ENCODE measurements around the gene CSTF1.
"Not testable (repeated sequence)": the region's sequence is repeated elsewhere in the genome, so short reads cannot be mapped to it uniquely, and the experiment has no call there.

Gene CSTF1

GRCh38 chr20:56409521-56409920 lies 17.1 kb downstream of the CSTF1 start:
- Histone ChIP-seq H3K36me3 (ENCODE audit: control insufficient read depth, insufficient read depth, low read length) (peaks cover 34% of the 10 kb centered on the region), H3K4me3 (ENCODE audit: low read depth, low read length) (no peak overlapping the region), H3K9me3 (ENCODE audit: control insufficient read depth, insufficient read depth, low read depth, low read length) (no peaks in the 10 kb centered on the region), H3K9ac (ENCODE audit: low read length) (no peak overlapping the region), H3K27ac (ENCODE audit: low read depth, low read length) (no peak overlapping the region), H3K4me1 (ENCODE audit: control insufficient read depth, insufficient read depth, low read length) (no peaks in the 10 kb centered on the region), H3K27me3 (ENCODE audit: control insufficient read depth, insufficient read depth, low read length) (no peaks in the 10 kb centered on the region)

DNA sequence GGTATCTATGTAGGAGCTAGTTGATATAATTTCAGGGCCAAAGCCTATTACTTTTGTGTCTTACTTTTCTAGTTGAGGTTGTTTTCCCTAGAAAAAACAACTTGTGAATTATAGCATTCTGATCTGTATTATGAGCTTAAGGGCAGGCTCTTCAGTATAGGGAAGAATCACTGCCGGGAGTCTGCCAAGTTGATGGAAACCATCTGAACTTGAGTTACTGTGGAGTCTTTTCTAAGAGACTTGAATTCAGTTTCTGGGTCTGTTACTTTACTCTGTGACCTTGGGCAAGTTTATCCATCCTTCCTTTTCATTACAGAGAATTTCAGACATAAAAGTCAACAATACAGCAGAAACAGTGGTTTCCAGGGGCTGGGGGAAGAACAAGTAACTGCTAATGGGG lies 17.5 kb downstream of the CSTF1 start:
- H3K4me3 ChIP-seq (ENCODE audit: low read depth, low read length) = no peak overlapping the region
- no peaks in the 10 kb centered on the region for H3K9me3 ChIP-seq (ENCODE audit: control insufficient read depth, insufficient read depth, low read depth, low read length)
- H3K9ac ChIP-seq (ENCODE audit: low read length) = no peak overlapping the region
- H3K4me1 ChIP-seq (ENCODE audit: control insufficient read depth, insufficient read depth, low read length) = no peaks in the 10 kb centered on the region
- peaks cover 31% of the 10 kb centered on the region for H3K36me3 ChIP-seq (ENCODE audit: control insufficient read depth, insufficient read depth, low read length)
- no peaks in the 10 kb centered on the region for H3K27me3 ChIP-seq (ENCODE audit: control insufficient read depth, insufficient read depth, low read length)
- H3K27ac ChIP-seq (ENCODE audit: low read depth, low read length) = no peak overlapping the region

GRCh38 chr20:56411287-56411686 lies 18.8 kb downstream of the CSTF1 start:
- H3K4me3 ChIP-seq (ENCODE audit: low read depth, low read length); H3K4me1 ChIP-seq (ENCODE audit: control insufficient read depth, insufficient read depth, low read length); H3K9me3 ChIP-seq (ENCODE audit: control insufficient read depth, insufficient read depth, low read depth, low read length); H3K27me3 ChIP-seq (ENCODE audit: control insufficient read depth, insufficient read depth, low read length); H3K27ac ChIP-seq (ENCODE audit: low read depth, low read length); H3K9ac ChIP-seq (ENCODE audit: low read length): not testable (repeated sequence)
- peaks cover 17% of the 10 kb centered on the region for H3K36me3 ChIP-seq (ENCODE audit: control insufficient read depth, insufficient read depth, low read length)

DNA sequence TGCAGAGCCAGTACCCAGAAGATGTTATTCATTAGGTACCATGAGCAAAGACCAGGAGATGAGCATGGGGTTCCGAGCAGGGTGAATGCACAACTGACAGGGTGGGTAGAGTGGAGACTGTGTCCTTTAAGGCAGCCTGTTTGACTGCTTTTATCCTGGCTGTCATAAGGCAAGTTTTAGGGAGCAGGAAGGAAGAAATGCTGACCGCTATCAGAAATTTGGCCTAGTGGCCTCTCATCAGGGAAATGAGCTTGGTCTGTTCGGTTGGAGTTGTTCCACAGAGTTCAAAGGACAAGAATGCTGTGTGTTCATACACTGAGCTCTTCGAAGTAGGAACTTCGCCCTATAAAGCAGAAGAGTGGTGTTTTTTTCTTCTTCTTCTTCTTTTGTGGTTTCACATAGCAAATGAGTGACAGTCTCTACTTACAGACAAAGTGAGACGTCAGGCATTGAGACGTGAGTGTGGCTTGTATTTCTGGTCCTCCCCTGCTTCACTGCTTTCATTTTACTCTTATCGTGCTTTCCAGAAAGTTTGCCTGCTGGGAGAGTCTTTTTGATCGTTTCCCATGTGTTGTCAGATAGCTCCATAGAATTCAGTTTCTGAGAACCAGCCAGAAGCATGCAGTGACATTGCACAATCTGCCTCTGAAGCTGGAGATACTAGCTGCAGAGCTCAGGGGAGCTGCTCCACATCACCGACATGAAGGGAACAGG lies 19.5 kb downstream of the CSTF1 start, which contains the start of gene CASS4:
Gene CASS4 (plus strand): TSS at position 502 of the 714 bp plus-strand sequence. CDS start 199 bp downstream, at position 701.
- Histone ChIP-seq H3K4me3 (ENCODE audit: low read depth, low read length) (no peak within 1 kb of the TSS), H3K27me3 (ENCODE audit: control insufficient read depth, insufficient read depth, low read length) (no peaks in the 10 kb centered on the region), H3K27ac (ENCODE audit: low read depth, low read length) (no peak within 1 kb of the TSS), H3K9ac (ENCODE audit: low read length) (no peak within 1 kb of the TSS), H3K36me3 (ENCODE audit: control insufficient read depth, insufficient read depth, low read length) (peaks cover 11% of the 10 kb centered on the region), H3K9me3 (ENCODE audit: control insufficient read depth, insufficient read depth, low read depth, low read length) (no peaks in the 10 kb centered on the region), H3K4me1 (ENCODE audit: control insufficient read depth, insufficient read depth, low read length) (no peaks in the 10 kb centered on the region)

GRCh38 chr20:56412473-56412790 lies 20.0 kb downstream of the CSTF1 start:
- Histone ChIP-seq H3K27me3 (ENCODE audit: control insufficient read depth, insufficient read depth, low read length) (no peaks in the 10 kb centered on the region), H3K9ac (ENCODE audit: low read length) (no peak overlapping the region), H3K9me3 (ENCODE audit: control insufficient read depth, insufficient read depth, low read depth, low read length) (no peaks in the 10 kb centered on the region), H3K27ac (ENCODE audit: low read depth, low read length) (no peak overlapping the region), H3K4me1 (ENCODE audit: control insufficient read depth, insufficient read depth, low read length) (no peaks in the 10 kb centered on the region), H3K4me3 (ENCODE audit: low read depth, low read length) (no peak overlapping the region), H3K36me3 (ENCODE audit: control insufficient read depth, insufficient read depth, low read length) (peaks cover 6% of the 10 kb centered on the region)

GRCh38 chr20:56412949-56413348 lies 20.5 kb downstream of the CSTF1 start:
- H3K27ac ChIP-seq (ENCODE audit: low read depth, low read length) = no peak overlapping the region
- H3K9me3 ChIP-seq (ENCODE audit: control insufficient read depth, insufficient read depth, low read depth, low read length) = no peaks in the 10 kb centered on the region
- H3K27me3 ChIP-seq (ENCODE audit: control insufficient read depth, insufficient read depth, low read length) = no peaks in the 10 kb centered on the region
- no peak overlapping the region for H3K4me3 ChIP-seq (ENCODE audit: low read depth, low read length)
- H3K9ac ChIP-seq (ENCODE audit: low read length) = no peak overlapping the region
- no peaks in the 10 kb centered on the region for H3K4me1 ChIP-seq (ENCODE audit: control insufficient read depth, insufficient read depth, low read length)
- peaks cover under 1% of the 10 kb centered on the region for H3K36me3 ChIP-seq (ENCODE audit: control insufficient read depth, insufficient read depth, low read length)

DNA sequence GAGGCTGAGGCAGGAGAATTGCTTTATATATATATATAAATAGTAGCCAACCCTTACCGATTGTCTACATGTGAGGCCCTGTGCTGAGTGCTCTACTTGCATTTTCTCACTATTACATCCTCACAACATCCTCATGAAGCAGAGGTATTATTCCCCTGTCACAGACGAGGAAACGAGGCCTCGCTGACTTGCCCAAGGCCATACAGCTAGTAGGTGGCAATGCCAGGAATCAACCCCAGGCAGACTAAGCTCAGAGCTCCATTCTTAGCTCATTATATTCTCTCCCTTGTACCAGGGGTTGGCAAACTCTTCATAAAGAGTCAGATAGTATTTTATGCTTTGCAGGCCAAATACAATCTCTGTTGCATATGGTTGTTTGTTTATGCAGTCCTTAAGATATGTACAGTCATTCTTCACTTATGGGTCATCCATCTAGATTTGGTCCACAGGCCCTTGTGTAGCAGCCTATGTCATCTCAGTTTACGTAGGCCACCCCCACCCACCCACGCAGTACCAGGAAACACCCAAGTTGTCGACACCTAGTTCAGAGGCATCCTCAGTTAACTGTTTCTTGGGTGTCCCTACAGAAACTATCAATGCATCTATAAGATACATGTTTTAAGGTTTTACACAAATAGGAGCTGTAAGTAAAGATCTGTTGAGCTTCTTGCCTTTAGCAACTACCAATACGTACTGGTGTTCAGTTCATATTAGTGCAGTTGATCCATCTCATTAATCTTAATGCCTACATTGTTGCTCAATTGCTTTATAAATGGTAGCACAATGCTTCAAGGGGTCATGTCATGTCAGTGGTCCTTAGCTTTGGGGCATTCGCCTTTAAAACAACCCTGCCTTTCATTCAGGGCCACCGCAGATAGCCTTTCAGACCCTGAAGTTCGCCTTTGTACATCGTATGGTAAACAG lies 22.7 kb downstream of the CSTF1 start:
- Histone ChIP-seq H3K9me3 (ENCODE audit: control insufficient read depth, insufficient read depth, low read depth, low read length) (no peaks in the 10 kb centered on the region), H3K4me1 (ENCODE audit: control insufficient read depth, insufficient read depth, low read length) (no peaks in the 10 kb centered on the region), H3K27me3 (ENCODE audit: control insufficient read depth, insufficient read depth, low read length) (no peaks in the 10 kb centered on the region), H3K27ac (ENCODE audit: low read depth, low read length) (no peak overlapping the region), H3K9ac (ENCODE audit: low read length) (no peak overlapping the region), H3K36me3 (ENCODE audit: control insufficient read depth, insufficient read depth, low read length) (no peaks in the 10 kb centered on the region), H3K4me3 (ENCODE audit: low read depth, low read length) (no peak overlapping the region)

DNA sequence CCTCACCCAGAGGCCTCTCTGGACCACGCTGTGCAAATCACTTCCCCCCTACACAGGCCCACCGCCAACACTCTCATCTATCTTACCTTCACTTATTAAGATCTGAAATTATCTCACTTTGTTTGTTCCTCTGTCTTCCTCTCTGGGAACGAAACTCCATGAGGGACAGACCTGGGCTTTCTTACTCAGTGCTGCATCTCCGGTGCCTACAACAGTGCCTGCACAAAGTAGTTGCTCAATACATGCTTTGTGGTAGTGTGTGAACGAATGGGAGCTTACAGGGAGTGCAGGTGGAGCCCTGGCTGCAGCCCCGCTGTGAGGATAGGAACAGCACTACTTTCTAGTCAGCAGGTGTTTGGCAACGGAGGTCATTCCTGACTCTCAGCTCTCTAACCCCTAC lies 25.0 kb downstream of the CSTF1 start:
- Histone ChIP-seq H3K9ac (ENCODE audit: low read length) (no peak overlapping the region), H3K27ac (ENCODE audit: low read depth, low read length) (no peak overlapping the region), H3K27me3 (ENCODE audit: control insufficient read depth, insufficient read depth, low read length) (peaks cover 5% of the 10 kb centered on the region; the same call in 1 of the 2 replicates), H3K36me3 (ENCODE audit: control insufficient read depth, insufficient read depth, low read length) (no peaks in the 10 kb centered on the region), H3K9me3 (ENCODE audit: control insufficient read depth, insufficient read depth, low read depth, low read length) (no peaks in the 10 kb centered on the region), H3K4me1 (ENCODE audit: control insufficient read depth, insufficient read depth, low read length) (peaks cover 2% of the 10 kb centered on the region; the same call in 1 of the 2 replicates), H3K4me3 (ENCODE audit: low read depth, low read length) (no peak overlapping the region)

DNA sequence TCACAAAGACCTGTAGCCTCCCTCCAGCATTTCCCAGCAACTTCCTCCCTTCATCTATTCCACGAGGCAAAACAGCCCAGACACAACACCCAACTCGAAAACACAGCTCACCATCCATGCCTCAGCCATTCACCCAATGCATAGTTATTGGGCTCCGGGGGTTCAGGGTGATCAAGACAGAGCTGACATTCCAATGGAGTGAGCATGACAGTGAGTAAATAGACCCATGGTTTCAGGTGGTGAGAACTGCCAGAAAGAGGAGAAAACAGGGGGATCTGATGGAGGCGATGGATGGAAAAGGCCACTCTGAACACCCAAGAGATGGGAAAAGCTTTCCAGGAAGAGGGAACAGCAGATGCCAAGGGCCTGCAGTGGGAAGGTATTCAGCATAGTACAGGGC lies 25.5 kb downstream of the CSTF1 start:
- H3K27ac ChIP-seq (ENCODE audit: low read depth, low read length) = no peak overlapping the region
- peaks cover 7% of the 10 kb centered on the region; the same call in 1 of the 2 replicates for H3K4me1 ChIP-seq (ENCODE audit: control insufficient read depth, insufficient read depth, low read length)
- no peaks in the 10 kb centered on the region for H3K36me3 ChIP-seq (ENCODE audit: control insufficient read depth, insufficient read depth, low read length)
- peaks cover 5% of the 10 kb centered on the region; the same call in 1 of the 2 replicates for H3K27me3 ChIP-seq (ENCODE audit: control insufficient read depth, insufficient read depth, low read length)
- H3K9ac ChIP-seq (ENCODE audit: low read length) = no peak overlapping the region
- no peak overlapping the region for H3K4me3 ChIP-seq (ENCODE audit: low read depth, low read length)
- H3K9me3 ChIP-seq (ENCODE audit: control insufficient read depth, insufficient read depth, low read depth, low read length) = no peaks in the 10 kb centered on the region

GRCh38 chr20:56418385-56418861 lies 26.0 kb downstream of the CSTF1 start:
- peaks cover 9% of the 10 kb centered on the region for H3K4me1 ChIP-seq (ENCODE audit: control insufficient read depth, insufficient read depth, low read length)

GRCh38 chr20:56420028-56420427 lies 27.6 kb downstream of the CSTF1 start:
- Histone ChIP-seq H3K27ac (ENCODE audit: low read depth, low read length) (no peak overlapping the region), H3K9ac (ENCODE audit: low read length) (no peak overlapping the region)

More at GRCh38 chr20:56418385-56418861, 26.0 kb downstream of the CSTF1 start:
- no peak overlapping the region for H3K9ac ChIP-seq (ENCODE audit: low read length)
- H3K27ac ChIP-seq (ENCODE audit: low read depth, low read length) = no peak overlapping the region
- no peak overlapping the region for H3K4me3 ChIP-seq (ENCODE audit: low read depth, low read length)
- no peaks in the 10 kb centered on the region for H3K9me3 ChIP-seq (ENCODE audit: control insufficient read depth, insufficient read depth, low read depth, low read length)
- peaks cover 5% of the 10 kb centered on the region; the same call in 1 of the 2 replicates for H3K27me3 ChIP-seq (ENCODE audit: control insufficient read depth, insufficient read depth, low read length)
- H3K36me3 ChIP-seq (ENCODE audit: control insufficient read depth, insufficient read depth, low read length) = no peaks in the 10 kb centered on the region

More at GRCh38 chr20:56420028-56420427, 27.6 kb downstream of the CSTF1 start:
- Histone ChIP-seq H3K4me3 (ENCODE audit: low read depth, low read length) (no peak overlapping the region), H3K9me3 (ENCODE audit: control insufficient read depth, insufficient read depth, low read depth, low read length) (no peaks in the 10 kb centered on the region), H3K4me1 (ENCODE audit: control insufficient read depth, insufficient read depth, low read length) (peaks cover 9% of the 10 kb centered on the region), H3K36me3 (ENCODE audit: control insufficient read depth, insufficient read depth, low read length) (no peaks in the 10 kb centered on the region), H3K27me3 (ENCODE audit: control insufficient read depth, insufficient read depth, low read length) (peaks cover 10% of the 10 kb centered on the region; the same call in 1 of the 2 replicates)

Data from HUES6 (cell line).